ENCODE results near the gene TBX4.
A peak's percentile ranks its signal among the peaks of the same experiment; 100 is the strongest.

Gene TBX4

DNA sequence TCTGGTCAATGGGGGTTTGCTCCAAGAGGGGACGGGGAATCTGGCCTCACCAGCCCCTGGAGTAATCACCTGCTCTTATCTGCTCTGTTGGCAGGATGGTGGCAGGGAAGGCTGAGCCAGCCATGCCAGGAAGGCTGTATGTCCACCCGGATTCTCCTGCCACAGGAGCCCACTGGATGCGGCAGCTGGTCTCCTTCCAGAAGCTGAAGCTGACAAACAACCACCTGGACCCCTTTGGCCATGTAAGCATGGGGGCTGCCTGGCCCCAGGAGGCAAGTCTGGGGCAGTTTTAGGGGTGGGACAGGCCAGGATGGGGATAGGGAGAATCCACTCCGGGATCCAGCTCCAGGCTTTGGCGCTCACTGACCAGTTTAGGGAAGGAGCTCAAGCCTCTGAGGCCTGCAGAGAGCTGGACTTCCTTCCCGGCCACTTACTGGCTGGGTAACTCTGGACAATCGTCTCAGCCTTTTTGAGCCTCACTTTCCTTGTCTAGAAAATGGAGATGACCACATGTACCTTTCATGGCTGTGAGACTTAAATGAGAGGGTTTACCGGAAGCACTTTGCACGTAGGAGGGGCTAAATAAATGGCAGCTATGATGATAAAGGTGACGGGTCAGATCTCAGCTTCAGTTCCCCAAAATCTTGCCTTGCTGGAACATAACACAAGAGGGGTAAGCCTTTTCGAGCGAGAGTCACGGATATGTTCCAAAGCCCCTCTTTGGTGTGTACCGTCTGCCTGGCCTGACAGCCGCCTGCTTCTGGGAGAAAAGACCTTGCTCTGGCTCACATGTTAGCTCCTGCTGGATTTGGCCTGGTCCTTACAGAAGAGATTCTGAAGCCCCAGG lies 15.4 kb downstream of the TBX4 start:
- TF ChIP-seq GATA2 (IDR thresholded peaks at IDR 0.05; ENCODE audit: low read depth, low read length) (peak; percentile 44; the same call in 1 of the 2 replicates), GATA3 (IDR thresholded peaks at IDR 0.05; ENCODE audit: low read depth, low read length) (no peak)

DNA sequence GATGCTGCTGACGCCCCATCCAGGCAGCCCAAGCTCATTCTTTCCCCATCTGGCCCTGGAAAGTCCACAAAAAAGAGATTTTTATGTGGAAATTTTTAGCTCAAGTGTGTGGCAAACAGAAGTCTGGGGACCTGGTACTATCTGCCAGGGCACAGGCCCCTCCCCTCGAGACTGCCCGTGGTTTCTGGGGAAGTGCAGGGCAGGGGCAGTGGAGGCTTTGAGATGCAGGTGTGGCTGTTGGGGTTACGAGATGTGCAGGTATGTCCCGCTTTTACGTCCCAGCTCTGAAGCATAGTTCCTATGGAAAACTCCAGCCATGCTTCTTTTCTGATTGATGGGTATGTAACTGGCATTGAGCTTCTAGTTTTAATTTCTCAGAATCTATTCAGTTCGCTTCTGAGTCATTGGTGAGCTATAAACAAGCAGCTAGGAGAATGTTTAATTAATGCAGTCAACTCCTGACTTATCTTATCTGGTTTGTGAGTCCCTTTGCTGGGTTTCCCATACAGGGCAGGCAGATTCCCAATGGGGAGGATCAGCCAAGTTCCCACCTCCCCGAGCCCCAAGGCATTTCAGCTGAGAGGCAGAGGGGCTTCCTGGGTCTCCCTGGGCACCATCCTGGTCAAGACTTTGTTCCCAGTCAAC lies 16.2 kb downstream of the TBX4 start:
- TF ChIP-seq GATA2 (IDR thresholded peaks at IDR 0.05; ENCODE audit: low read depth, low read length) = no peak
- no peak for TF ChIP-seq GATA3 (IDR thresholded peaks at IDR 0.05; ENCODE audit: low read depth, low read length)

DNA sequence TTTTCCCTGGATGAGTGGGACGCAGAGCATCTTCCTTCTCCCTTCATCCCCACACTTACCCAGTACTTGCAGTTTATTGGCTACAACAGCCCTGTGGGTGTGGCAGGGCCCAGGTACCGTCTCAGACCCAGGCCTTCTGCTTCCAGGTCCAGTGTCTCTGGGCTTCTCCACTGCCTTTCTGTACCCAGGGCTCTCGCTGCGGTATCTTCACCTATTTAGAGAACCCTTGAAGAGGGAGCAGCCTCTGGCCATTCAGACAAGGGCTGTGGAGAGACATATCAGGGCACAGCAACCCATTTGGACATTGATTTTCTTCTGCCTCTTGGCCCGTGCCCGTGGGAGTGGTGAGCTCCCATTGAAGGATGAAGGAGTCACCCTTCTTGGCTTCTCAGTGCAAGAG lies 17.3 kb downstream of the TBX4 start:
- TF ChIP-seq GATA2 (IDR thresholded peaks at IDR 0.05; ENCODE audit: low read depth, low read length) = no peak
- no peak for TF ChIP-seq GATA3 (IDR thresholded peaks at IDR 0.05; ENCODE audit: low read depth, low read length)

DNA sequence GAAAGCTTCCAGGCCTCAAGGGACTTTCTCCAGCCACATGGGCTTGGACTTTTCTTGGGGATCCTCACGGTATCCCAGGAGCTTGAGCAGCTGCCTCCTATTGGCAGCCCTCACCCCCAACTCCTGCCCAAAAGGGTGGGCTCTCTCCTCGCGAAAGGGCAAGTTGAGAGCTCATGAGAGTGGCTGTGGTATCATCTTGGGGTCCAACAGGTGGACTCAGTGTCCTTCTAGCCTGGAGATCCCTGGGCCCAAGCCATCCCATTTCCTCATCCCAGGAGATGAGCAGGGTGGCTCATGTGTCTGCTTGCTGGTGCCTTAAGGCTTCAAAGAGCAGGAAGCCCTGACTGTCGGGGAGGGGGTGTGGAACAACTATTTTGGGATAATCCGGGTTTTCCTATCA lies 17.7 kb downstream of the TBX4 start:
- TF ChIP-seq GATA2 (IDR thresholded peaks at IDR 0.05; ENCODE audit: low read depth, low read length) = no peak
- no peak for TF ChIP-seq GATA3 (IDR thresholded peaks at IDR 0.05; ENCODE audit: low read depth, low read length)

DNA sequence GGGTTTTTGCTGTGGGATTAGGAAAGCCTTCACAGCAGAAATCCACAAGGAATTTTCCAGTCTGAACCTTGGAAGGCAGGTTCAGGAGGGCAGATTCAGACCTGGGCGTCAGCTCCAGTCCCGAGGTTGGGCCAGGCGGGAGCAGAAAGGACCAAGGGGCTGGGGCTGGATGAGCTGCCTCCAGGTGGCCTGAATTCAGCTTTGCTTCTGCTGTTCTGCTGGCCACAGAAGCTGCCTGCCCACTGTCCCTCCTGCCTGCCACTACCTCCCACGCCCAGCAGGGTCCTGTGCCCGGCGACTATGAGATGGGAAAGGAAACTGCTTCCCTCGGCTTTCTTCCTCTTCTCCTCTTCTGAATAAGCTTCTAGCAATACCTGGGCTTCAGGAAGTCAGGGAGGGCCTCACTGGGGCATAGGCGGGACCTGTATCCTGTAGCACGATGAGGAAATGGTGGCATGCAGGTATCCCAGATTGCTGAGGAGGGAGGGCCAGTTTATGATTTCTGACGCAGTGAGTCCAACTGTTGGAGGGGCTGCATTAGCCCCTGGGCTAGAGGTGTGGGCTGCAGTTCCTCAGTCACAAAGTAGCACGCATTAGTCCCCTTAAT lies 18.4 kb downstream of the TBX4 start:
- TF ChIP-seq GATA3 (IDR thresholded peaks at IDR 0.05; ENCODE audit: low read depth, low read length) = no peak
- no peak for TF ChIP-seq GATA2 (IDR thresholded peaks at IDR 0.05; ENCODE audit: low read depth, low read length)

DNA sequence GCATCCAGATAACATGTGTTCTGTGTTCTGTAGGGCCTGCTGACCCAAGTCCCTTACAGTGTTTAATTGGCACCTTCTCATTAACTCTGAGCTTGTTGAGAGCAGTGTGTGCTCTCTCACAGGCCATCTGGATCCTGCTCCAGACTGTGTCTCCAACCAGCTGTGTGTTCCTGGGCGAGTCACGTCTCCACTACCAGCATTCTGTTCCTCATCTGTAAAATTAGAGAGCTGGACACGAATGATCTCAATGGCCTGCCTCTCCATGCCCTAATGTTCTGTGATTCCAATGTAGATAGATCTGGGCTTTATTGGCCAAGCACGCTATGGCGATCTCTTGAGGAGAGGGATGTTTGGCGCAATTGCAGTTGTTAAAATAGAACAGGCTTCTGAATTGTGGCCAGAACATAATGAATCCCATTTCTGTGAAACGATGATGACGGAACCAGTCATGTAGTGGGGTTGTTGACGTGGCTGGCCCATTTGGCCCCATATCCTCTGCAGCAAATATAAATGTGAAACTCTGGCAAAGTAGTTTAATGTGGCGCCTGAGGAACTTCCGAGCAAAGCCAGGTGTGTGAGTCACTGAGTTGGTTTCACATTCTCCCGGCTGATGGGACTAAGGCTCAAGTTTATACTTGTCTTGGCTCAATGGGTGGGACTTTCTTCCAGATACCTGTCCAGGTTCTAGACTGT lies 22.2 kb downstream of the TBX4 start:
- TF ChIP-seq GATA3 (IDR thresholded peaks at IDR 0.05; ENCODE audit: low read depth, low read length) (no peak), GATA2 (IDR thresholded peaks at IDR 0.05; ENCODE audit: low read depth, low read length) (peak; percentile 23; the same call in 1 of the 2 replicates)

DNA sequence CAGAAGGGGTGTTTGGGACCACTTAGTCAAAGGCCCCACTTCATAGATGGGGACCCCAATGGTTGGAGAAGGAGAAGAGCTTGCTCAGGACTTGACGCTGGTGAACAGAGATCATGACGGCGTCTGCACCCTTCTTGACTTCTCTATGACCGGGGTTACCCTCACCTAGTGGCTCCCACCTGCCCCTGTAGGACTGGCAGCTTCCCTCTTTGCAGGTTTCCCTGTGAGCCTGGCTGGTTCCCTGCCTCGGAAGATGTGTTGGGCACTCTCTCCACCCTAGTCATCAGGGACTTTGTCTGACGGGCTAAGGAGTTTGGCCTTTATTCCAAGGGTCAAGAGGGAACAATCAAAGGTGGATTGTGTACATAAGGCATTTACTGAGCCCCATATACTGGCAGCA lies 22.7 kb downstream of the TBX4 start:
- TF ChIP-seq GATA3 (IDR thresholded peaks at IDR 0.05; ENCODE audit: low read depth, low read length) = no peak

DNA sequence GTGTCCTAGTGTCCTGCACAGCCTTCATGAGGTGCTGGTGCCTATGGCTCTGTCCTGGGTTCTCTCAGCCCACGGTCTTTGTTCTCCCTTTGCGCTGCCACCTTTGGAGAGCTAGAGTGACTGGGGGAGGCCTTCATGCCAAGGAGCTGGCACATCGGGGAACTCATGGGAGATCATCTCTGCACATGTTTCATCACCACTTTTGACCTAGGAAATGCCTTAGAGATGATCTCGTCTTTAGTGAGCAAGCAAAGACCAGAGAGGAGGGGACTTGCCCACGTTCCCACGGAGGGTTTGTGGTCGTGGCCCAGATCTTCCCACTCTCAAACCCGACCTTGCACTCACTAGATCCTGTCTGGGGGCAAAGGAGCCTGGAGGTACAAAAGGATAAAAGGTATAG lies 23.5 kb downstream of the TBX4 start:
- TF ChIP-seq GATA3 (IDR thresholded peaks at IDR 0.05; ENCODE audit: low read depth, low read length) (no peak), GATA2 (IDR thresholded peaks at IDR 0.05; ENCODE audit: low read depth, low read length) (no peak)

DNA sequence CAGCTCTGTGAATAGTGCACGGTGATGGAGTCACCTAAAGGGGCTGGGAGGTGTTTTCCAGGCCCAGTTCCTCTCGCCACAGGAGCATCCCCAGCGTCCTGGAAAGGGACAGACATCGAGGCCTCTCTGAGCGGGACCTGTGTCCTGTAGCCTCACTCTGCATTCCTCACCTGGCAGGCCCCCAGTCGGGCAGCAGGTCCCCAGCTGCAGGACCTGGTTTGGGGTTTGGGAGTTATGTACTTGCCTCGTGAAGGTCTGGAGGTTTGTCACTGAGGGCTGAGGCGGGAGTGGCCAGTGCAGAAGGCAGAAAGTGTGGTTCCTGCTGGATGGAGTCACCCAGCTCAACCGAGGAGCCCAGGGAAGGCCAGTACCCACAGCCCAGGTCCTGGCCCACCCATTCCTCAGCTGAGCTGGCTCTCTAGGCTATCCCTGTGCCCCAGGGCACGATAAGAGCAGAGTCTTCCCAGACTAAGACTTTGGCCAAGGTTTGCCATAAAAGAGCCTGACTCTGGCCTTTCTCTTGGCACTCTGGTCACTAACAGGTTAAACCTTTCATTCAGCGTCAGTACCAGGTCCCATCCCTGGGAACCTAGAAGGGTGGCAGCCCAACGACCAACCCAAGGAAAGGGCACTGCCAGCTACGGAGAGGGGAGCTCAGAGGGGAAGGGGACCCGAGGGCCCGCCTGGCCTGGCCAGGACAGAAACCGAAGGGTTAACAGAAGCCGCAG lies 24.4 kb downstream of the TBX4 start:
- TF ChIP-seq GATA2 (IDR thresholded peaks at IDR 0.05; ENCODE audit: low read depth, low read length) (no peak), GATA3 (IDR thresholded peaks at IDR 0.05; ENCODE audit: low read depth, low read length) (no peak)

DNA sequence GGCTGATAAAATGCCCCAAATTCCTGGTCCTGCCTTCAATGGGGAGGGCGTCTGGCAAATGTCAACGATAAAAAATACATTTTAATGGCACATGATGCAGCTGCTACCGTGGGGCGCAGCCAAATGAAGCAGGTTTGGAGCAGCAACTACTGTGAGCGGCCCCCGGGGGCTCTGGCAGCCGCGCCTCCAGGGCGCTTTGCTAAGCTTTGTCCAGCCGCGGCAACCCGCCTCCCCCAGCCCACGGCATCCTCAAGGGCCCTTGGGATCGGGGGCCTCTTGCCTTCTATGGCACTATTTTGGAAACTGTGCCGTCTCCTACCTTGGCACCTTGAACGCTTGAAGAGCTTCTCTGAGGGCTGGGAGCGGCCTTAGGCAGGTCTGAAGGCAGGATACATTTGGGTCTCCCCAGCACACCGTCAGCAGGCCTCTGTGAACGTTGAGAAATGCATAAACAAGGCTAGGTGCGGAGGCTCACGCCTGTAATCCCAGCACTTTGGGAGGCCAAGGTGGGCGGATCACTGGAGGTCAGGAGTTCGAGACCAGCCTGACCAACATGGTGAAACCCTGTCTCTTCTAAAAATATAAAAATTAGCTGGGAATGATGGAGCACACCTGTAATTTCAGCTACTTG lies 25.1 kb downstream of the TBX4 start:
- TF ChIP-seq GATA2 (IDR thresholded peaks at IDR 0.05; ENCODE audit: low read depth, low read length) = peak; percentile 86
- no peak for TF ChIP-seq GATA3 (IDR thresholded peaks at IDR 0.05; ENCODE audit: low read depth, low read length)

DNA sequence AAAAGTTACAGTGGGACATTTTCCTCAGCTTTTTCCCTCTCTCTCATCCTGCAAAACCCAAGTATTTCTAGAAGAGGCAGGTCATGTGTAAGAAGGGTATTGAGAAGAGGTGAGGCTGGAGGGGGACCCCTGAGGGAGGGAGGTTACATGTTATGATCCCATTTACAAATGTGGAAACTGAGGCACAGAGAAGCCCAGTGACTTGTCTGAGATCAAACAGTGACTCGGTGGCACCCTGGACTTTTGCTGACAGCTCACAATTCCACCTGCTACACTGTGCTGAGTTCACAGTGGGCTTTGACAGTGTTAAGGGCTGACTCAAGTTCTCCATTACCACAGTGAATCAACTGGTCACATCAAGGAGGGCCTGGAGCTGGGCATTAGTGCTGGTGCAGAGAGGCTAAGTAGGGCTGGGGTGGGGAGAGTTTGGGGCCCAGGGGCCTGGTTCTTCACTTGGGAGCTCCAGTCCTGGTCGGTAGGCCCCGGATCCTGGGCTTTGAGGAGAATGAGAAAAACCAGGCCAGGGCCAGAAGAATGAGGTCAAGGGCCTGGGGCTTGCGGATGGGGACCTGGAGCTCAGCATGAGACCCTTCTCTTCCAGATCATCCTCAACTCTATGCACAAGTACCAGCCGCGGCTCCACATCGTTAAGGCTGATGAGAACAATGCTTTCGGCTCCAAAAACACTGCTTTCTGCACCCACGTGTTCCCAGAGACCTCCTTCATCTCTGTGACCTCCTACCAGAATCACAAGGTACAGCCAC lies 26.0 kb downstream of the TBX4 start:
- no peak for TF ChIP-seq GATA3 (IDR thresholded peaks at IDR 0.05; ENCODE audit: low read depth, low read length)
- no peak for TF ChIP-seq GATA2 (IDR thresholded peaks at IDR 0.05; ENCODE audit: low read depth, low read length)

DNA sequence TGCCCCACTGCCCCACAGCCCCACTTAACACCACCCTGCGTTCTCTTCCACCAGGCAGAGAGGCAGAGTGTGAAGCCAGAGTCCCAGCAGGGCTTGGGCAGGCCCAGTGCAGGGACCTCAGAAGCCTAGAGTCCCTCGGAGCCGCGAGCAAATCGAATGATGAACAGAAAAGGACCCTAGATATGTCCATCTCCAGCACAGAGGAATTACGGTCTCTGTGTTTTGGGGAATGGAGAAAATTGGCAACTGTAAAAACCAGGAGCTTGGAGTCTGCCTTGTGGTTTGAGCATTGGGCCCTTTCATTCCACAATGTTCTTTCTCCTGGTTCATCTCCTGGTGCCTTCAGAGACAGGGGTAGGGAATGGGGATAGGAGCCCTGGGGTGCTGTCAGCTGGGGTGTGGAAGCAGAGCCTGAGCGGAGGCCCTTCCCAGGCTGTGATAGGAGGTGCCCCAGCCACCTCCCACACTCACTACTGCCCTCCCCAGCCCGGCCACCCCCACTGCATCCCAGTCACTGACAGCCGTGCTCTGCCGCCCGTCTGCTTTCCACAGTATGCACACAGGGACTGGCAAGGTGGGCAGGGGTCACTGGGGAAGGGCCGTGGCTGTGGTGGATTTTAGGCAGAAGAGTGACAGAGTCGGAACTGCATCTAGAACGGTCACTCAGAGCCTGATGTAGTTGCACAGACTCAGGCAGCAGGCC lies 26.7 kb downstream of the TBX4 start:
- TF ChIP-seq GATA3 (IDR thresholded peaks at IDR 0.05; ENCODE audit: low read depth, low read length) = no peak
- no peak for TF ChIP-seq GATA2 (IDR thresholded peaks at IDR 0.05; ENCODE audit: low read depth, low read length)
